ENCODE results near the gene APC2.
A peak's percentile ranks its signal among the peaks of the same experiment; 100 is the strongest.

Gene APC2, protein sequence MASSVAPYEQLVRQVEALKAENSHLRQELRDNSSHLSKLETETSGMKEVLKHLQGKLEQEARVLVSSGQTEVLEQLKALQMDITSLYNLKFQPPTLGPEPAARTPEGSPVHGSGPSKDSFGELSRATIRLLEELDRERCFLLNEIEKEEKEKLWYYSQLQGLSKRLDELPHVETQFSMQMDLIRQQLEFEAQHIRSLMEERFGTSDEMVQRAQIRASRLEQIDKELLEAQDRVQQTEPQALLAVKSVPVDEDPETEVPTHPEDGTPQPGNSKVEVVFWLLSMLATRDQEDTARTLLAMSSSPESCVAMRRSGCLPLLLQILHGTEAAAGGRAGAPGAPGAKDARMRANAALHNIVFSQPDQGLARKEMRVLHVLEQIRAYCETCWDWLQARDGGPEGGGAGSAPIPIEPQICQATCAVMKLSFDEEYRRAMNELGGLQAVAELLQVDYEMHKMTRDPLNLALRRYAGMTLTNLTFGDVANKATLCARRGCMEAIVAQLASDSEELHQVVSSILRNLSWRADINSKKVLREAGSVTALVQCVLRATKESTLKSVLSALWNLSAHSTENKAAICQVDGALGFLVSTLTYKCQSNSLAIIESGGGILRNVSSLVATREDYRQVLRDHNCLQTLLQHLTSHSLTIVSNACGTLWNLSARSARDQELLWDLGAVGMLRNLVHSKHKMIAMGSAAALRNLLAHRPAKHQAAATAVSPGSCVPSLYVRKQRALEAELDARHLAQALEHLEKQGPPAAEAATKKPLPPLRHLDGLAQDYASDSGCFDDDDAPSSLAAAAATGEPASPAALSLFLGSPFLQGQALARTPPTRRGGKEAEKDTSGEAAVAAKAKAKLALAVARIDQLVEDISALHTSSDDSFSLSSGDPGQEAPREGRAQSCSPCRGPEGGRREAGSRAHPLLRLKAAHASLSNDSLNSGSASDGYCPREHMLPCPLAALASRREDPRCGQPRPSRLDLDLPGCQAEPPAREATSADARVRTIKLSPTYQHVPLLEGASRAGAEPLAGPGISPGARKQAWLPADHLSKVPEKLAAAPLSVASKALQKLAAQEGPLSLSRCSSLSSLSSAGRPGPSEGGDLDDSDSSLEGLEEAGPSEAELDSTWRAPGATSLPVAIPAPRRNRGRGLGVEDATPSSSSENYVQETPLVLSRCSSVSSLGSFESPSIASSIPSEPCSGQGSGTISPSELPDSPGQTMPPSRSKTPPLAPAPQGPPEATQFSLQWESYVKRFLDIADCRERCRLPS (N-terminal part only)

DNA sequence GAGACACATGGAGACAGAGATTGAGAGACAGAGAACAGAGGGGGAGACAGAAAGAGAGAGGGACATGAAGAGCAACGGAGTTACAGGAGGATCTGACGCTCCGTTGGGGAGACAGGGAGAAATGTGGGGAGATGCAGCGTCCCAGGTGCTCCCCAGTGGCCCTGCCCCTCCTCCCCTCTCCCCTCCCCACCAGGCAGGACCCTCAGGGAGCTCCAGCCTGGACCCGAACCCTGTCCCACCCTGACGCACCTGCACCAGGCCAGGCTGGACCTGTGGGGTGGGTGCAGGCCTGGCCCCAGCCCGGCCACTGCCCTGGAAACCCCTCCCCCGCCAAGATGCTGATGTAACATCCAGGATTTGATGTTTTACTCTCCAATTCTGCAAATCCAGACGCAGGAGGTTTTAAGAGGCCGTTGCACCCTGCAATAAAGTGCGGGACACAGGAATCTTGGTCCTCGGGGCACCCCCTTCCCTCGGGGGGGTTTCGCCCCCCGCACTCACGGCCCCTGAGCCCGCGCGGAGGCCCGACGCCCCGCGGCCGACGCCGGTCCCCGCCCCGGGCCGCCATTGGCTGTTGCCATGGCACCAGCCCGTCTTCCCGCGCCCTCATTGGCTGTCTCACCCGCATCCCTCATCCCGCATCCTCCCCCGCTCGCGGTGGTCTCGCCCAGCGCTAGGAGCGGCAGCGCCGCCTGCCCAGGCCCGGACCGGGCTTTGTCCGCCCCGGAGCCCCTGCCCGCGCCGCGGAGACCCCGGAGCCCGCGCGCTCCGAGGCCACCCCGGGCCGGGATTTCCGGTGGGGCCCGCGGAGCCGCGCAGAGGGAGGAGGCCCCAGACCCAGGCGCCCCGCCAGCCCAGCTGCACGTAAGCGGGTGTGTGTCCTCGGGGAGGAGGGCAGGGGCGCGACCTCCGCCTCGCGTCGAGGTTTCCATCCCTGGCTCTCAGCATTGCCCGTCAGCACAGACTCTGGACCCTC lies at the start of gene APC2:
Gene APC2 (plus strand): TSS at position 655 of the 976 bp plus-strand sequence. CDS start 2,881 bp downstream, outside the sequence.
- no peak for DNase-seq

DNA sequence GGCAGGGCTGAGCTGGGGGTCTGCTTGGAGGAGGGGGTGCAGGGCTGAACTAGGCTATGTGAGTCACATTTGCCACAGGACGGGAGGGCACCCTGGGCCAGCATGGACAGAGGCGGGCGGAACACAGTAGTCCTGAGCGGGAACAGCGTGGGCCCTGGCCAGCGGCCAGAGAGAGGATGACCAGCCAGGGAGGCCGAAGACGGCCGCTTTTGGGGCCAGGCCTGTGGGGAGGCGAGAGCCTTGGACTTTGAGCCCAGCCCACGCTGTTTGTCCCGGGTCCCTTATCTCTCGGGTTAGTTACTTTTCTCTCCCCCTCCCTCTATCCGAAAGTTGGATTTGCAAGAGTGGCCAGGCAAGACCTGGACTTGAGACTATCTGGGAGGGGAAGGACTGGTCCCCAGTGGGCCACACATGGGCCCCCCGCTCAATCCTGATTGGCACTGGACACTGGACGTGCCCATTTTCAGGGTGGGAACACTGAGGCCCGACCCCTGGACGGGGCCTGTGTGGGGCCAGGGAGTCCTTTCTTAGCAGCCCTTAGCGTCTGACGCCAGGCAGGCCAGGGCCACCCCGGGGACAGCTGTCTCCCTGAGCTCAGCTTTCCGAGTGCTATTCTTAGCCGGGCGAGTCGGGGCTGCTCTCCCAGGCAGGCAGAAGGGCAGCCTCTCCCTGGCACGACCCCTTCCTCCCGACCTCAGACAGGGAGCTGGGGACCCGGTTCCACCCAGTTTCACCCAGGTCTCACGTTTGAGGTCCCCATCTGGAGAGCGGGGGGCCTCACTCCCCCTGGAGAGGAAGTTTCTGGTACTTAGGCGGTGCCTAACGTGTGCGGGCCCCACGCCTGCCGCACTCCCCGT lies 49.4 kb upstream of the APC2 start:
- DNase-seq: no peak

DNA sequence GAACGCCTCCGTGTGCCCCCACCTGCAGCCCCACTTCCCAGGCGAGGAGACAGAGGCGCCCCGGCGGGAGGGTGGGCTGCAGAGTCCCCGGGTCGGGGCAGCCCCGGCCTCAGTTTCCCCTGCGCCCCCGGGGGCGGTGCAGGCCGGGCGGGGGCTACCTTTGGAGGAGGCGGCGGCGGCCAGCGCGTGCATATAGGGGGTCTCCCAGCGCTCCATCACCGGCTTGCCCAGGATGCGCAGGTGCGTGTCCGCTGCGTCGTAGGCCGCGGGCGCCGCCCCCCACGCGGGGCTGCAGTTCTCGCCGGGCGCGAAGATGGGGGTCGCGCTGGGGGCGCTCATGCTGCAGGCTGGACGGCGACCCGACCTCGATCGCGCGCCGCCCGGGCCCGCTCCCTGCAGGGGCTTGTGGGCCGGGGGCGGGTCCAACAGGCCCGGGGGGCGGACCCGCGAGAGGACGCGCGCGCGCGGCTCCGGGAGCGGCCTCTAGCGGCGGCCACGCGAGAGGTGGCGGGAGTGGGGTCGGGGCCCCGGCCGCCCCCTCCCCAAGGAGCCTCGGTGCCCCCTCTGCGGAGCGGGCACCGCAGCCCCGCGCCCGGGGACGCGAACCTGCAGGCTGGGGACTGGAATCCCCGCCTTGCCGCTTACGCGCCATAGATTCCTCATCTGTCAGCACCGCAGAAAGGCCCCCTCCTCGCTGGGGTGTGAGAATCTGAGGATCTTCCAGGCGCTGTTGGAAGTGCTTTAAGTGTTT lies 48.6 kb upstream of the APC2 start, which contains the start of gene GAMT:
Gene GAMT (minus strand): TSS at position 405 of the 751 bp plus-strand sequence. CDS start 66 bp downstream, at position 339.
- DNase-seq: peak; percentile 28

DNA sequence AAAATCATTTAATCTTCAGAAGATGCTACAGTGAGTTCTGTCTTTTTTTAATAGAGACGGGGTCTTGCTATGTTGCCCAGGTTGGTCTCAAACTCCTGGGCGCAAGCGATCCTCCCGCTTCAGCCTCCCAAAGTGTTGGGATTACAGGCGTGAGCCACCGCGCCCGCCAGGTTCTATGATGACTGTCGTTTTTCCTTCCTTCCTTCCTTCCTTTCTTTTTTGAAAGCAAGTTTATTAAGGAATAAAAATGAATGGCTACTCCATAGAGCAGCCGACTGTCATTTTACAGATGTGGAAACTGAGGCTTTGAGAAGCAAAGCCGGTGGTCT lies 48.1 kb upstream of the APC2 start:
- no peak for DNase-seq

DNA sequence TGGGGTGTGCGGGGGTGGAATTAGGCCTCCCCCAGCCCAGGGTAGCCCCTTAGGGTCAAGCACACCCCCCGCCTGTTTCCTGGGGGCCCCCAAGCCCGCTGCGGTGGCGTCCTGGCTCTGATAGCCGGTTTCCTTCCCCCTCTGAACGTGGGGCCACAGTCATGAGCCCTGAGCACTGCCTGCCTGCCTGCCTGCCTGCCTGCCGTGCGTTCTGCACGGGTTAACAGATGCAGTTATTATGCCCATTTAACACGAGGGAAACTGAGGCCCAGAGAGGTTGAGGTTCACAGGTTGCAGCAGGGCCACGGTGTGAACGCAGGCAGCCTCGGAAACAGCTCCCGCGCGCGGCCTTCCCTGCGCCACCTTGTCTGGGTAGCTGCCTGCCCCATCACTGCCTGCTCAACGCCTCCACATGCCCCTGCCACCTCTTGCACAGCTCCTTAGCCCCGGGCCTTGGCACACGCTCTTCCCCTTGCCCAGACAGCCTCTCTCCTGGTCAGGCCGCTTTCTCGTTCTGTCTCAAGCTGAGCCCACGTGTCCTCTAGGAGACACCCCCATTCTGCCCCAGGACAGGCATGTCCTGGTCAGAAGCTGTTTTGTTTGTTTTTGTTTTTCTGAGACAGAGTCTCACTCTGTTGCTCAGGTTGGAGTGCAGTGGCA lies 47.4 kb upstream of the APC2 start:
- DNase-seq: no peak

DNA sequence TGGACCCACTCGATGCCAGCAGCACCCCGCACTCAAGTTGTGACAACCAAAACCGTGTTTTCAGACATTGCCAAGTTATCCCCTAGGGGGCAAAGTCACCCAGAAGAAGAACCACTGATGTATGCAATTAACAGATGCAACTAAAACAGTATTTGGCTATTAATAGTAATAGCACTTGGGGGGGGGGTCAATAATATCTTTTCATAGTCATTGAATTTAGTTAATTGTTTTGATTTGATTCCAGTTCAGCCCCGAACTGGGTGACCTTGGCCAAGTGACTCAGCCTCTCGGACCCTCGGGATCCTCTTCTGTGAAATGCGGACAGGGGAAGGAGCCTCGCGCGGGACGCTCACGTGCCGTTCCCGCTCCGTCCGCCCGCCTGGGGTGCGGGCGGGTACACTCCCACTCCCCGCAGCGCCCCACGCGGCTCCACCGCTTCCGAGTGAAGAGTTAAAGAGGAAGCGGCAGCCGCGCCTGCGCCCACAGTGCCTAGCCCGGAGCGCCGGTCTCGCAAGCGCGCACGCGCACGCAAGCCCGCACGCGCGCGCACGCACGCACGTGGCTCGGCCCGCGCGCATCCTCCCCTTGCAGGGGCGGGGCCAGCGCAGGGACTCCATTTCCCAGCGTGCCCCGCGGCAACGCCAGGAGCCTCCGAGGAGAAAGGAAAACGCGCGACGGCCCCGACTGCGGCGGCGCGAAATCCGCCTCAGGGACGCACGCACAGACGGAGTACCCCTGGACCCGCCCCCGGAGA lies 43.0 kb upstream of the APC2 start:
- peak; percentile 97 for DNase-seq

DNA sequence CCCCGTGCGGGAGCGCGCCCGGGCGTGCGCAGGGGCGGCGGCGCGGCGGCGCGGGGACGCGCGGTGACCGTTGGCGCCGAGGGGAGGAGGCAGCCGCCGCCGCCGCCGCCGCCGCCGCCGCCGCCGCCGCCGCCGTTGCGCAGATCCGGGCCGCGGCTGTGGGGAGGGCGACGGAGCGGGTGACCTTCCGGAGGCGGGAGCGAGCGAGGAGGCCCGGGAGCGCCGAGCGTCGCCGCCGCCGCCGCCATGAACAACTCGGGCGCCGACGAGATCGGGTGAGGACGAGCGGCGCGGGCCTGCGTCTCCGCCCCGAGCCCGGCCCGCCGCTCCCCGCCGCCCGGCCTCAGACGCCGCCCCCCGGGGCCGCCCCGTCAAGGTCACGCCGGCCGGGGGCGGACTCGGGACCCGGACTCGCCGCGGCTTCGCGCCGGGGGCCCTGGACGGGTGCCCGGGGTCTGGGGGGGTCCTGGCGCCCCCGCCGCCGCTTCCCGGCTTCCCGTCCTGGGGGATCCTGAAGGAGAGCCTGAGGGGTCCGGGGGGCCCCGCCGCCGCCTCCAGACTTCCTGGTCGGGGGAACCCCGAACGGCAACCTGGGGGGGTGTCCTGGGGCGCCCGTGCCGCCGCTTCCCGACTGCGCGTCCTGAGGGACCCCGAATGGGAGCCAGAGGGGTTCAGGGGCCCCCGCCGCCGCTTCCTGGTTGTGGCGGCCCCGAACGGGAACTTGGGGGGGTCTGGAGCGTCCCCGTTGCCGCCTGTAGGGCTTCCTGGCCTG lies 42.2 kb upstream of the APC2 start, which contains the start of gene DAZAP1:
Gene DAZAP1 (plus strand): TSS at position 59 of the 772 bp plus-strand sequence. CDS start 188 bp downstream, at position 247.
- DNase-seq: peak; percentile 47

DNA sequence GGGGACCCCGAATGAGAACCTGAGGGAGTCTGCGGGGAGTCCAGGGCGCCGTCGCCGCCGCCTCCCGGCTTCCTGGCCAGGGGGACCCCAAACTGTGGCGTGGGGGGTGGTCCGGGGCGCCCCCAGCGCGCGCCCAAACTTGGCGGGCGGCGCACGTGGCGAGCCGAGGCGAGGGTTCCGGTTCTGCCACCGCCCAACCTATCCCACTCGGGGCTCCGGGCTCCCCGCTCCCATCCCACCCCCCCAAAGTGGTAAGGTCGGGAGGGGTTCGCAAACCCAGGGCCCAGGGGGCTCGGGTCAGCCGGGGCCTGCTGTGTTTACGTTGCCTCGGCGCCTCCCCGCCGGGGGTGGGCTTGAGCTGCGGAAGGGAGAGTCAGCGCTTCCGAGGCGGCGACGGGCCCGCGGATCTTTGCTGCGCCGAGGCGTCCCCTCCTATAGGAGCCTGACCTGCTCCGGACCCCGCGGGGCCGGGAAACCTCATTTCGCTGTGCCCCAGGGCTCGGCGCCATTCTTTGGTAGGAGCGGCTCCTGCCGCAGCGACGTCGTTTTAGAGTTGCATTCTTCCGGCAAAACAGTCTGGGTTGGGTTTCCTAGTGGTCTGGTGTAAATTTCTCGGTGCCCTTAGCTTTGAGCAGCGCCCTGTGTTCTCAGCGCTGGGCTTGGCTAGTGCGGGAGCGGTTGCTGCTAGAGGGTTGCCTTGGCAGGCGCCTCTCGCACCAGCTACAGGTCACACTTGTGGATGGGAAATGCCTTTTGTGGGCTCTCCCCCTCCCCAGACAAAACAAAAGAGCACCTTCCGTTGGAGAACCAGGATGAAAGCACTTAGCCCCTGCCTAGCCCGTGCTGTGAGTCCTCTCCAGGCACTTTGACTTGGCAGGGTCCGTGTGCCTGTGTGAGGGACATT lies 41.4 kb upstream of the APC2 start:
- peak; percentile 51 for DNase-seq

DNA sequence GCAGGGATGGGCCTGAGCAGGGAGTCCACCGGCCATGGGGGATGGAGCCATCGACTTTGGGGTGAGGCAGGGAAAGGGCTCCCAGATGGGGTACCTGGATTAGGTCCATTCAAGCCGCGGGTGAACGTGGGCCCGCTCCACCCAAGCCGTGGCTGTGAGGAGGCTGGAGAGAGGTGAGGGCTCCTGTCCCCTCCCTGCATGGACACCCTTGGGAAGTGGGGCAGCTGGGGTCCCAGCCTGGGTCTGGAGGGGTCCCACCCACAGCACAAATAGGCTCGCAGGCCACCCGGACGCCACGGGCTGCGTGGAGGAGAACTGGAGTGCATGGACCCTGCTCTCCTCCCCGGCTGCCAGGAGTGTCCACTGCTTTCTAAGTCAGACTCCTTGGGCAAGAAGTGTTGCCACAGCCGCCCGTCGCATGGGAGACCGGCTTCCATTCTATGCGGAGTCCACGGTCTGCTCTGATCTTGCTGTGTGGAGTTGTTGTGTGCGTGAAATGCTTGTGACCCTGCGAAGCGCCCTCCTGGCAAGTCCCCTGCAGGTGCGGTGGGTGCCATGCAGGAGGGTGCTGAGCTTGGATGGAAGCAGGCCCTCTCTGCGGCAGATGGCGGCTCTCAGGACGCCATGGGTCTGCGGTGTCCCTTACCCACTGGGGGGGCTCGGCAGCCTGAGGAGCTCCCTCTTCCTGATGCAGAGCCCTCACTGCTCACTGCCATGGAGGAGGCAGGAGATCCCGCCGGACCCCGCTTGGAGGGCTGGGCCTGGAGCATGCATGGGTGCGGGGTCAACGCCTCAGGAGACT lies 40.5 kb upstream of the APC2 start:
- DNase-seq: no peak

DNA sequence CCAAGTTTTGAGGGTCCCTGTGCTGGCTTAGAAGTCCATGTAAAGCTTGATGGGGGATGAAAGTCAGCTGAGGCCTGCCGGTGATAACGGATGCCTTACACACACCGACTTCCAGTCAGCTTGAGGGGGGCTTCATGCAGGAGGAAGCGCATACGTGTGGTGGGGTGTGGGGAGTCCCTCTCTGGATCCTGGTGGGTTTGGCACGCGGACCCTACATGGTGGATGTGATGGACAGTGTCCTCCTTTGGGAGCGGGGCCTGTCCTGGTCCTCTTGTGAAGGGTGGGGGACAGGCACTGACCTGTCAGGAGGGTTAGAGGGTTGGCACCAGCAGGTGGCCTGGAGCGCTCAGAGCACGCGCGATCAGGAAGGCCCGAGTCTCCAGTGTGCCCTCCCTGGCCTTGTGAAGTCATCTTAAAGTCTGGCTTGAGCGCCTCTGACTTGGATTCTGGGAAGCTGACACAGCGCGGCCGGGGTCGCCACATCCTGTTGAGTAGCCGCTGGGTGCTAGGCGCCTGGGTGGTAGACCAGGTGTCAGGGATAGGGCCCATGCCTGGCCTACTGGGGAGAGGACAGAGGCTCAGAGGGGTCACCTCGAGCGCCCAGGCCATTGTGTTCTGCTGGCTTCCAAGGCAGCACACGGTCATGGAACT lies 39.7 kb upstream of the APC2 start:
- no peak for DNase-seq

DNA sequence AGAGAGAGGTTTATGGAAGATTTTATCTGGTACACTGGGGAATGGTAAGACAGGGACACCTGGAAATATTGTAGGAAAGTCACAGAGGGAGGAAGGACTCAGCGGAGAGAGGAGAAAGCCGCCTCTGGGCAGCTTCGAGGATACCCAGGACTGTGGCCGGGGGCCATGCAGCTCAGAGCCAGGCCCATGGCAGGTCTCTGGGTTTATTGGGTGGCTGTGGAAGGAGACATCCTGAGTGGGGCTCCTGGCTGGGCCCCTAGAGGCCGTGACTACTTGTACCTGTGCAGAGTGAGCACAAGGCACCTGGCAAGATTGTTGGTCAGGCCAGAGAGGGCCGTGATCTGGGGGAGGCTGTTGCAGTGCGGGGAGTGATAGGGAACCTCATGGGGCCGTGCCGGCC lies 39.1 kb upstream of the APC2 start:
- DNase-seq: no peak

DNA sequence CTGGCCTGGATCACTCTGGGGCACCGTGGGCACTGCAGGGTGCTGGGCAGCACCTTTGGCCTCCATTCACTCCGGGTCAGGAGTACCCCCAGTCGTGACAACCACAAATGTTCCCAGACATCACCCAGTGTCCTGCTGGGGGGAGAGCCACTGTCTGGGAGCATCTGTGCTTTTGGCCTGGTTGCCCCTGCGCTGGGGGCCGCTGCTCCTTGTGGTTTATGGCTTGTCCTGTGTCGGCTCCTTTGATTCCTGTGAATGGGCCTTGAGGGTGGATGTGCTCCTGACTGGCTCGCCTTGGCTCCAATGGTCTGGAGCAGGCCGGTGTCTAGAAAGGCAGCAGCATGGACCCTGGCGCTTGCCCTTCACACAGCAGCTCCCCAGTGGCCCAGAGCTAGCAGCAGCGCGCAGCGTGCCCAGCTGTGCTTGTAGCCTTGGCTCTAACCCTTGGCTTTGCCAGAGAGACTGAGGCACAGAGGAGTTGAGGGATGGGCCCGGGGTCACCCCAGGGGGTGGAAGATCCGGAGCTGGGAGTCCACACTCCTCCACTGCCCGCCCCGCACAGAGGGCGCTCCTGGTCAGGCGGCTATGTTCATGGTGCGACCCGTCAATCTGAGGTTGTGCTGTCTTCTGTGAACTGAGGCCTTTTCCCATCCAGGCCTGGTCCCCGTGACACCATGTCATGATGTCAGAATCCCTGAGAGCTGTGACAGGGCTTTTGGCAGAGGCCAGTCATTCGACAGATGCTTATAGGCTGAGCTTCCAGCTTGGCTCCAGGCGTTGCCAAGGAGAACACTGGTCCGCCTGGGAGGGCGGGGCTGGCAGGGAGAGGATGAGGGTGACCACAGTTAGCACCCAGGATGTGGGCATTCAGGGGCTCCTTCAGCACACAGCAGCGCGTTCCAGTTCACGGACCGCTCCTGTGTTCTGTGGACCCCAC lies 38.4 kb upstream of the APC2 start:
- no peak for DNase-seq

DNA sequence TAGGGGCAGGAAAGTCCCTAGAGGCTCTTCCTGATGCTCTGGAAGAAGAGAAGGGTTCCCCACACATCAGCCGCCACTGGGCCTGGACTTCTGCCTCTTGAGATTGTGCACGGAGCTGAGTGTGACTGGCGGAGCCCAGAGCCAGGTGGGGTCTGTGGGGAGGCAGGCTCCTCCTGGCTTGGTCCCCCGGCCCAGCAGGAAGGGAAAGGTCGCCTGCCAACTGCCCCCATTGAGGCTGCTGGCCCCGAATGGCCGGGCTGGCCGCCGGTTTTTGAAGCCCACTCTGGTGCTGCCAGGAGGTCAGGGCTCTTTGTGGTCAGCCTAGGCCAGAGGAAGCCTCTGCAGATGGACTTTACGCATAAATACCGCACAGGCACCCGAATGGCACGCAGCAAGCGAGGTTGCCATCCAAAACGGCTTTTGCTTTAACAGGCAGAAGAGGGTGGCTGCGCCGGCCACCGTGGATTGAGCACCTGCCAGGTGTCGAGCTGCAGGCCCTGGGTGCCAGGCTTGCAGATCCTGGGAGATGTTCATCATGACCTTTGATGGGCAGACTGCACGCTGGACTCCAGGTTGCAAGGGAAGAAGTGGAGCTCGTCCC lies 37.5 kb upstream of the APC2 start:
- DNase-seq: no peak
